Right lobe of liver (tissue), 6 donors: ENCODE results near the gene AHNAK. TPM values are rescaled to one million over a fixed set of nuclear protein-coding genes. Genes with fewer than 3 reads are reported as not detected.
"Not testable (repeated sequence)": the region's sequence is repeated elsewhere in the genome, so short reads cannot be mapped to it uniquely, and the experiment has no call there.

Experiments
- ATAC-seq, 4 donors: fragments of 200-7000 bp; cut with Tn5 transposase; one replicate each; pipeline ENCODE4 v1.9.1; 2020; ENCODE audit warnings: mild to moderate bottlenecking in 4 of 4, moderate library complexity in 4 of 4
- DNase-seq, 3 donors: peaks; one replicate each; pipeline ENCODE4 v3.0.0-alpha.2; 2020
- H3K27ac ChIP-seq, 3 donors: fragments of 200-600 bp; one replicate each; pipeline ENCODE4 v1.8.0; 2022
- H3K27me3 ChIP-seq, 2 donors: fragments of 200-600 bp; one replicate each; pipeline ENCODE4 v1.8.0; 2022
- H3K36me3 ChIP-seq, 4 donors: fragments of 200-600 bp; sonication (generic) in 1 of 4; one replicate each; pipeline versions ENCODE4 v1.5.1 to v1.8.0; 2017 to 2022; ENCODE audit warnings: control low read depth in 1 of 4
- H3K4me1 ChIP-seq, 4 donors: fragments of 200-600 bp; sonication (generic) in 1 of 4; one replicate each; pipeline versions ENCODE4 v1.5.1 to v1.8.0; 2017 to 2022; ENCODE audit warnings: control low read depth in 1 of 4
- H3K4me3 ChIP-seq, 3 donors: fragments of 200-600 bp; one replicate each; pipeline ENCODE4 v1.8.0; 2022
- H3K9me3 ChIP-seq, 4 donors: fragments of 200-600 bp; sonication (generic) in 1 of 4; one replicate each; pipeline versions ENCODE4 v1.5.1 to v1.8.0; 2017 to 2022; ENCODE audit warnings: control low read depth in 1 of 4
- POLR2A ChIP-seq: fragments of 450-650 bp; IDR thresholded peaks from one replicate; pipeline ENCODE4 v1.6.1; 2017; ENCODE audit warnings: antibody characterized with exemption, mild to moderate bottlenecking
- WGBS: methylation state at CpG from one replicate; pipeline ENCODE4 v1.1.6; 2018; ENCODE audit warnings: low coverage, low lambda C conversion rate; ENCODE audit not compliant: insufficient coverage; ENCODE audit errors: missing lambda C conversion rate; 5-methylcytosine and 5-hydroxymethylcytosine counted together
- intact Hi-C, 2 donors: fragments of 100-400 bp; cut with DNase I; formaldehyde crosslinking; loops; one replicate each; pipeline versions ENCODE4 v1.11.2 to v1.14.1; 2022
- total RNA-seq, 6 experiments: library from RNA; depleted of rRNA in 2 of 6; stranded (reverse); fragments of >200 nt in 2 of 6; fragmentation: NEBNext Ultra II Directional in 3 of 6; extraction: Animal tissue kit (Norgen Biotek cat#: 25700) in 3 of 6; gene quantifications; one replicate each; pipeline versions ENCODE4 v1.1.0 to v1.2.4, GENCODE V29; 2016 to 2023
- TF ChIP-seq, protein P1 (sequence below), 4 donors: fragments of 200-600 bp in 3 of 4; fragments of 450-650 bp in 1 of 4; IDR thresholded peaks; one replicate each; pipeline versions ENCODE4 v1.5.1 to v1.8.0; 2016 to 2022; ENCODE audit warnings: antibody characterized with exemption in 4 of 4, mild to moderate bottlenecking in 2 of 4
- donor health status: DM: no; HTN: yes; CAD: no.
- donor health status: DM: no; HTN: no; CAD: no.
- donor health status: DM: no; HTN: no; CAD: no.
- donor health status: DM: no; HTN: yes; CAD: no.
- donor health status: DM: no; HTN: yes; CAD: no.

The AHNAK gene
- total RNA-seq, 6 experiments from 2014 or later = 91.0 to 180 (median 113) TPM

DNA sequence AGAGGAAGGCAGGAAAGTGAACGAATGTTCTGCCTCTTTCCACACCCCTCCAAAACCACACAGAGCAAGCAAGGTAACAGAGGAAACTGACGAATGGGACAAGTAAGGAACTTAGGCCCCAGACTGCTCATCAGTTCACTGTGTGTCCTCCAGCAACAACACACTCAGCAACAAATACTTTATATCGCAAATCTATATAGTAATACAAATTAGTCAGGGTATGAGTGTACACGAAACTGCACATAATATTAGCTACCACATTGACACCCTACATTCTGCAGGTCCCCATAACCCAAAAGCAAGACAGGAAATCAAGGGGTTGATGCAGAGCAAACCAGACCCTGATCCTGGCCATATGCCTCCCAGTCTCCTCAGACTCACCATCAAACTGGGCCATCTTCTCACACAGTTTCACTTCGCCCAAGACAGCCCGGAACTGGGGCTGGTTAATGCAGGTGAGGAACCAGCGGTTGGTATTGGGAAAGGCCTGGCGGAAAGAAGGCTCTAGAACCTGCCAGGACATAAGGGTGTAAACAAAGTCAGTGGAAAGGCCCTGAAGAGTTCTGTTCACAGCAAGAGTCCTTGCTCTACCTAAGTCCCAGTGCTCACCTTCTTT lies 20.5 kb upstream of the AHNAK start:
- Histone ChIP-seq H3K27ac (no peak overlapping the region), H3K4me1 (peaks cover 0 to 31% (median 13%) of the 10 kb centered on the region in 4 donors), H3K27me3 (no peaks in the 10 kb centered on the region), H3K9me3 (no peaks in the 10 kb centered on the region), H3K36me3 (peaks cover 0 to 76% (median 41%) of the 10 kb centered on the region in 4 donors), H3K4me3 (no peak overlapping the region)
- intact Hi-C loops = no loop called here
- peak in 1 of 4 donors; percentile 22 for ATAC-seq
- TF ChIP-seq POLR2A = no peak
- TF ChIP-seq, protein P1, sequence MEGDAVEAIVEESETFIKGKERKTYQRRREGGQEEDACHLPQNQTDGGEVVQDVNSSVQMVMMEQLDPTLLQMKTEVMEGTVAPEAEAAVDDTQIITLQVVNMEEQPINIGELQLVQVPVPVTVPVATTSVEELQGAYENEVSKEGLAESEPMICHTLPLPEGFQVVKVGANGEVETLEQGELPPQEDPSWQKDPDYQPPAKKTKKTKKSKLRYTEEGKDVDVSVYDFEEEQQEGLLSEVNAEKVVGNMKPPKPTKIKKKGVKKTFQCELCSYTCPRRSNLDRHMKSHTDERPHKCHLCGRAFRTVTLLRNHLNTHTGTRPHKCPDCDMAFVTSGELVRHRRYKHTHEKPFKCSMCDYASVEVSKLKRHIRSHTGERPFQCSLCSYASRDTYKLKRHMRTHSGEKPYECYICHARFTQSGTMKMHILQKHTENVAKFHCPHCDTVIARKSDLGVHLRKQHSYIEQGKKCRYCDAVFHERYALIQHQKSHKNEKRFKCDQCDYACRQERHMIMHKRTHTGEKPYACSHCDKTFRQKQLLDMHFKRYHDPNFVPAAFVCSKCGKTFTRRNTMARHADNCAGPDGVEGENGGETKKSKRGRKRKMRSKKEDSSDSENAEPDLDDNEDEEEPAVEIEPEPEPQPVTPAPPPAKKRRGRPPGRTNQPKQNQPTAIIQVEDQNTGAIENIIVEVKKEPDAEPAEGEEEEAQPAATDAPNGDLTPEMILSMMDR (IDR thresholded peaks at IDR 0.05) = no peak
- WGBS = 59% methylated on average over 4 of the region's 8 CpGs
- DNase-seq = peak in 1 of 3 donors; percentile 20

DNA sequence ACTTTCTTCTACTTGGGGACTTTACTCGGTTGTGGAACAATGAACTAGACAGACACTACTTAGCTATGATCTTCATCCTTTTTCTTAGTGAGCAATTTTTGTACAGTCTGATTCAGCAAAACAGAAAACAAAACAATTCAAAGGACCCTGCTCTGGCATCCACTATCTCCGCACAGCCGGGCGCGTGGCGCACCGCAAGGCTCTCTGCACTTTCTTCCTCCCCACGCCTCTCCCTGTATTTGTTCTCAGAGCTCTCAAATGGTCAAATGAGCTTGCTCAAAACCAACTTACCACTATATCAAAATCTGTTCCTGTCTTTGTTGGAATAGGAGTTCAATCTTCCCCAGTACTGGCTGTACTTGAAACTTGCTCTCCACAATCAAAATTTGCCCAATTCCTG lies 19.6 kb upstream of the AHNAK start:
- DNase-seq (no peak), ATAC-seq (peak in 3 of 4 donors; percentile 7 to 18 (median 14))
- 74% methylated on average over 8 of the region's 8 CpGs for WGBS
- peaks cover 0 to 68% (median 39%) of the 10 kb centered on the region in 4 donors for H3K36me3 ChIP-seq
- peak overlapping the region in 1 of 3 donors; percentile 7 for H3K27ac ChIP-seq
- H3K4me3 ChIP-seq = no peak overlapping the region
- H3K4me1 ChIP-seq = peaks cover 0 to 28% (median 14%) of the 10 kb centered on the region in 4 donors
- TF ChIP-seq, protein P1 (IDR thresholded peaks at IDR 0.05) = no peak
- TF ChIP-seq POLR2A = no peak
- intact Hi-C loops = no loop called here
- no peaks in the 10 kb centered on the region for H3K27me3 ChIP-seq
- H3K9me3 ChIP-seq = no peaks in the 10 kb centered on the region

DNA sequence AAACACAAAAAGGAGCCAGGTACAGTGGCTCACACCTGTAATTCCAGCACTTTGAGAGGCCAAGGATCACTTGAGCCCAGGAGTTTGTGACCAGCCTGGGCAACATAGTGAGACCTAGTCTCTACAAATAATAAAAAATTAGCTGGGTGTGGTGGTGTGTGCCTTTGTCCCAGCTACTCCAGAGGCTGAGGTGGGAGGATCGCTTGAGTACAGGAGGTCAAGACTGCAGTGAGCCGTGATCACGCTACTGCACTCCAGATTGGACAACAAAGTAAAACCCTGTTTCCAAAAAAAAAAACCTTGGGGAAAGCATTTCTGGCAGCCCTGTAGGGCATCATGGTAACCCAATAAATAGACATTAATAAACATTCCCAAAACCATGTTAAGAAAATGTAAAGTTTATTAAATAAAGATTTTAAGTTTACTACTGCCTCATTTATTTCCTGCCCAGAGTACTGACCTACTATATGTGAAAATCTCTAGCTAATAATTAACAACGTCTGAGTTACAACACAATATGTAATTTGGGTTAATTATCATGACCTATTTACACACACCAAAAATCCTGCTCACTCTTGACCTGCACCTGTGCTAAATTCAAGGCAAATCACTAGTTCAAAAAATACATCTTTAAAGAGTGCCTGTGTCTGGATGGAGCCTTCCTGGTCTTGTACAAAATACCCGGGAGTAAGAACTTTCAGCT lies 18.6 kb upstream of the AHNAK start:
- intact Hi-C loops = no loop called here
- H3K27ac ChIP-seq = peak overlapping the region in 2 of 3 donors; percentile 7 to 25
- no peaks in the 10 kb centered on the region for H3K9me3 ChIP-seq
- DNase-seq (peak in 1 of 3 donors; percentile 15), ATAC-seq (peak; percentile 13 to 76 (median 54))
- H3K36me3 ChIP-seq = peaks cover 0 to 66% (median 31%) of the 10 kb centered on the region in 4 donors
- TF ChIP-seq, protein P1 (IDR thresholded peaks at IDR 0.05) = no peak
- no peak for TF ChIP-seq POLR2A
- H3K27me3 ChIP-seq = no peaks in the 10 kb centered on the region
- no peak overlapping the region for H3K4me3 ChIP-seq
- 11% methylated on average over 3 of the region's 5 CpGs for WGBS
- H3K4me1 ChIP-seq = peaks cover 0 to 36% (median 17%) of the 10 kb centered on the region in 4 donors

DNA sequence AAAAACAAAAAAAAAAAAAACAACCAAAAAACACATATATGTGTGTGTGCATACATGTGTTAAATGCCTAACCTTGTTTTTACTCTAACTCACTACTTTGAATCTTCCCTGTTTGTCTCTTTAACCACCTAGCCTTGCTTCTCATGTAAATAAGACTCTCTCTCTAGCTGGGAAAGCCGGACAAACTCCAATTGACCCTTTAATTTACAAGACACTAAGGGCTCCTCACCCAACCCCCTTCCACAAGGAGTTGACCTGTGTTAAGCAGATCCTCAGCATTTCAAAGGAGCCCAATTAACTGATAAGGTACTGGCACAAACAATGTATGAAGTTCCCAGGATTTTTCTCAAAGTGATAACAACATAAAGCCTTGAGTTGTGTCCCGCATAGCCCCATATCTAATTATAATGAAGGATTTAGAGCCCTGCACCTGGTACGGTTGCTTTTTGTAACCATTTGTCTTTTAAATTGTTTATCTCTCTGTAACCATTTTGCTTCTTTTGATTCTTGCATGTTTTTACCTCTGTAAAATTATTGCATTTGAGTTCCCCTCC lies 15.1 kb upstream of the AHNAK start:
- H3K4me1 ChIP-seq = peaks cover 0 to 34% (median 14%) of the 10 kb centered on the region in 4 donors
- H3K27me3 ChIP-seq, intact Hi-C loops, H3K4me3 ChIP-seq, DNase-seq, H3K9me3 ChIP-seq, ATAC-seq, H3K27ac ChIP-seq: not testable (repeated sequence)
- peaks cover 0 to 58% (median 26%) of the 10 kb centered on the region in 4 donors for H3K36me3 ChIP-seq
- 57% methylated on average over 3 of the region's 3 CpGs for WGBS
